ENCODE results near the gene POLR3K. TPM values are rescaled to one million over a fixed set of nuclear protein-coding genes. Genes with fewer than 3 reads are reported as not detected.
A peak's percentile ranks its signal among the peaks of the same experiment; 100 is the strongest.

The POLR3K gene
- total RNA-seq, 1 donor from 2014 or later = 12.2 TPM

- Mint-ChIP-seq H3K9me3 (ENCODE audit: unreplicated experiment) (no peaks in the 10 kb centered on the region), H3K27ac (ENCODE audit: unreplicated experiment) (peak overlapping the region; percentile 77), H3K4me1 (ENCODE audit: low read depth, unreplicated experiment) (peaks cover 14% of the 10 kb centered on the region), H3K36me3 (ENCODE audit: low read depth, unreplicated experiment) (peaks cover 8% of the 10 kb centered on the region), H3K27me3 (ENCODE audit: low read depth, unreplicated experiment) (no peaks in the 10 kb centered on the region), H3K4me3 (ENCODE audit: unreplicated experiment) (no peak overlapping the region)
- peak overlapping the region; percentile 56 for H3K9ac ChIP-seq (ENCODE audit: low read length)
- peaks cover 2% of the 10 kb centered on the region for H3K36me3 ChIP-seq (ENCODE audit: insufficient read depth, low read length)
- no peak overlapping the region for H3K4me3 ChIP-seq (ENCODE audit: insufficient read depth, low read depth, low read length)
- DNase-seq (ENCODE audit: low read depth) = peak; percentile 94
- TF ChIP-seq EZH2 (IDR thresholded peaks at IDR 0.05; ENCODE audit: insufficient read depth, low read length) = no peak
- no peak for TF ChIP-seq CTCF (IDR thresholded peaks at IDR 0.05; ENCODE audit: insufficient read depth, low read depth, low read length)
- peaks cover 34% of the 10 kb centered on the region for H3K4me1 ChIP-seq (ENCODE audit: insufficient read depth, low read length)
- H4K20me1 ChIP-seq (ENCODE audit: insufficient read depth, low read length) = peaks cover 55% of the 10 kb centered on the region
- peaks cover 13% of the 10 kb centered on the region for H3K79me2 ChIP-seq (ENCODE audit: insufficient read depth, low read length)
- peak overlapping the region; percentile 67 for H3K4me2 ChIP-seq (ENCODE audit: low read length)
- FAIRE-seq = peak; percentile 63
- no peaks in the 10 kb centered on the region for H3K9me3 ChIP-seq (ENCODE audit: insufficient read depth, low read depth, low read length)
- H3K27me3 ChIP-seq (ENCODE audit: insufficient read depth, low read length) = no peaks in the 10 kb centered on the region
- peak overlapping the region; percentile 64 for H3K27ac ChIP-seq (ENCODE audit: low read depth, low read length)
- no peak overlapping the region for H2AFZ ChIP-seq (ENCODE audit: low read depth, low read length)
These were observed 31.5 kb upstream of the POLR3K start for GRCh38 chr16:84718-85406.

GRCh38 chr16:83781-84615, 30.6 kb upstream of the POLR3K start:
- H3K36me3 ChIP-seq (ENCODE audit: insufficient read depth, low read length) = peaks cover 5% of the 10 kb centered on the region
- Mint-ChIP-seq H3K4me3 (ENCODE audit: unreplicated experiment) (no peak overlapping the region), H3K27ac (ENCODE audit: unreplicated experiment) (peak overlapping the region; percentile 72), H3K4me1 (ENCODE audit: low read depth, unreplicated experiment) (peaks cover 22% of the 10 kb centered on the region), H3K27me3 (ENCODE audit: low read depth, unreplicated experiment) (no peaks in the 10 kb centered on the region), H3K36me3 (ENCODE audit: low read depth, unreplicated experiment) (peaks cover 10% of the 10 kb centered on the region), H3K9me3 (ENCODE audit: unreplicated experiment) (no peaks in the 10 kb centered on the region)
- H3K4me3 ChIP-seq (ENCODE audit: insufficient read depth, low read depth, low read length) = no peak overlapping the region
- DNase-seq (ENCODE audit: low read depth) (peak; percentile 37), FAIRE-seq (no peak)
- peaks cover 55% of the 10 kb centered on the region for H4K20me1 ChIP-seq (ENCODE audit: insufficient read depth, low read length)
- H3K79me2 ChIP-seq (ENCODE audit: insufficient read depth, low read length) = peaks cover 15% of the 10 kb centered on the region
- no peaks in the 10 kb centered on the region for H3K27me3 ChIP-seq (ENCODE audit: insufficient read depth, low read length)
- TF ChIP-seq CTCF (IDR thresholded peaks at IDR 0.05; ENCODE audit: insufficient read depth, low read depth, low read length) (no peak), EZH2 (IDR thresholded peaks at IDR 0.05; ENCODE audit: insufficient read depth, low read length) (no peak)
- no peak overlapping the region for H2AFZ ChIP-seq (ENCODE audit: low read depth, low read length)
- H3K27ac ChIP-seq (ENCODE audit: low read depth, low read length) = peak overlapping the region; percentile 64
- no peaks in the 10 kb centered on the region for H3K9me3 ChIP-seq (ENCODE audit: insufficient read depth, low read depth, low read length)
- peak overlapping the region; percentile 44 for H3K9ac ChIP-seq (ENCODE audit: low read length)
- peaks cover 40% of the 10 kb centered on the region for H3K4me1 ChIP-seq (ENCODE audit: insufficient read depth, low read length)
- peak overlapping the region; percentile 67 for H3K4me2 ChIP-seq (ENCODE audit: low read length)
